Breast epithelium (tissue), 4 donors: ENCODE results near the gene CPT1B. TPM values are rescaled to one million over a fixed set of nuclear protein-coding genes. Genes with fewer than 3 reads are reported as not detected.

Source experiments
- DNase-seq, 2 donors: peaks; one replicate each; pipeline ENCODE4 v3.0.0-alpha.2; 2019; ENCODE audit warnings: low spot score in 2 of 2
- H3K27ac ChIP-seq, 2 donors: fragments of 200-600 bp; sonication (generic) in 1 of 2; one replicate each; pipeline ENCODE4 v1.5.1; 2016 to 2019; ENCODE audit warnings: mild to moderate bottlenecking in 1 of 2
- H3K27me3 ChIP-seq, 2 donors: fragments of 200-600 bp; sonication (generic) in 1 of 2; one replicate each; pipeline versions ENCODE4 v1.5.1 to v1.6.0; 2017 to 2019; ENCODE audit warnings: control low read depth in 1 of 2, mild to moderate bottlenecking in 1 of 2
- H3K36me3 ChIP-seq: fragments of 200-600 bp; one replicate; pipeline ENCODE4 v1.5.1; 2019
- H3K4me1 ChIP-seq, 2 donors: fragments of 200-600 bp; sonication (generic); one replicate each; pipeline ENCODE4 v1.5.1; 2016 to 2019; ENCODE audit warnings: control low read depth in 1 of 2
- H3K4me3 ChIP-seq, 3 donors: fragments of 200-600 bp; sonication (generic); 1 replicate in 2 of 3; 2 replicates in 1 of 3; pipeline ENCODE4 v1.5.1; 2016 to 2019; ENCODE audit warnings: mild to moderate bottlenecking in 3 of 3, moderate library complexity in 2 of 3
- H3K9me3 ChIP-seq, 2 donors: fragments of 200-600 bp; sonication (generic) in 1 of 2; one replicate each; pipeline ENCODE4 v1.5.1; 2016 to 2019; ENCODE audit warnings: control low read depth in 1 of 2
- CTCF ChIP-seq, 3 donors: fragments of 450-650 bp; IDR thresholded peaks; one replicate each; pipeline ENCODE4 v1.5.1; 2016 to 2017; ENCODE audit warnings: antibody characterized with exemption in 3 of 3, mild to moderate bottlenecking in 3 of 3, moderate library complexity in 3 of 3
- POLR2A ChIP-seq: fragments of 450-650 bp; IDR thresholded peaks from one replicate; pipeline ENCODE4 v1.6.1; 2016; ENCODE audit warnings: antibody characterized with exemption, mild to moderate bottlenecking, moderate library complexity
- POLR2AphosphoS5 ChIP-seq, 3 donors: sonication (generic); formaldehyde crosslinking; IDR thresholded peaks; one replicate each; pipeline ENCODE4 v1.6.1; 2017; ENCODE audit warnings: antibody characterized with exemption in 3 of 3
- intact Hi-C: fragments of 100-400 bp; cut with DNase I; formaldehyde crosslinking; loops from one replicate; pipeline ENCODE4 v1.15.1; 2023; ENCODE audit warnings: low total_unique reads
- total RNA-seq, 3 donors: library from RNA; depleted of rRNA; stranded (reverse); fragments of >200 nt; gene quantifications; one replicate each; pipeline ENCODE4 v1.1.0, GENCODE V29; 2016

Gene CPT1B
- total RNA-seq, 3 donors from 2014 or later: 13.6 to 40.0 (median 39.4) TPM

- H3K27ac ChIP-seq: no peak overlapping the region
- H3K4me1 ChIP-seq: no peaks in the 10 kb centered on the region
- DNase-seq: no peak
- H3K4me3 ChIP-seq: no peak overlapping the region
- peaks cover 11% of the 10 kb centered on the region for H3K36me3 ChIP-seq
- no peaks in the 10 kb centered on the region for H3K27me3 ChIP-seq
- no peak for TF ChIP-seq CTCF (IDR thresholded peaks at IDR 0.05)
- TF ChIP-seq POLR2A: no peak
- no peak for TF ChIP-seq POLR2AphosphoS5 (IDR thresholded peaks at IDR 0.05)
- H3K9me3 ChIP-seq: no peaks in the 10 kb centered on the region
- intact Hi-C loops: no loop called here
These were observed 3.9 kb downstream of the CPT1B start for GRCh38 chr22:50574383-50574755.

GRCh38 chr22:50573491-50574382, 4.5 kb downstream of the CPT1B start:
- no peaks in the 10 kb centered on the region for H3K9me3 ChIP-seq
- no peak overlapping the region for H3K27ac ChIP-seq
- DNase-seq: no peak
- H3K4me1 ChIP-seq: no peaks in the 10 kb centered on the region
- no peak for TF ChIP-seq POLR2AphosphoS5 (IDR thresholded peaks at IDR 0.05)
- no peak for TF ChIP-seq POLR2A
- TF ChIP-seq CTCF (IDR thresholded peaks at IDR 0.05): no peak
- no peaks in the 10 kb centered on the region for H3K27me3 ChIP-seq
- no peak overlapping the region for H3K4me3 ChIP-seq
- H3K36me3 ChIP-seq: peaks cover 11% of the 10 kb centered on the region
- intact Hi-C loops: no loop called here

- intact Hi-C loops: no loop called here
- peaks cover 11% of the 10 kb centered on the region for H3K36me3 ChIP-seq
These were observed 5.3 kb downstream of the CPT1B start for GRCh38 chr22:50572965-50573364.

DNA sequence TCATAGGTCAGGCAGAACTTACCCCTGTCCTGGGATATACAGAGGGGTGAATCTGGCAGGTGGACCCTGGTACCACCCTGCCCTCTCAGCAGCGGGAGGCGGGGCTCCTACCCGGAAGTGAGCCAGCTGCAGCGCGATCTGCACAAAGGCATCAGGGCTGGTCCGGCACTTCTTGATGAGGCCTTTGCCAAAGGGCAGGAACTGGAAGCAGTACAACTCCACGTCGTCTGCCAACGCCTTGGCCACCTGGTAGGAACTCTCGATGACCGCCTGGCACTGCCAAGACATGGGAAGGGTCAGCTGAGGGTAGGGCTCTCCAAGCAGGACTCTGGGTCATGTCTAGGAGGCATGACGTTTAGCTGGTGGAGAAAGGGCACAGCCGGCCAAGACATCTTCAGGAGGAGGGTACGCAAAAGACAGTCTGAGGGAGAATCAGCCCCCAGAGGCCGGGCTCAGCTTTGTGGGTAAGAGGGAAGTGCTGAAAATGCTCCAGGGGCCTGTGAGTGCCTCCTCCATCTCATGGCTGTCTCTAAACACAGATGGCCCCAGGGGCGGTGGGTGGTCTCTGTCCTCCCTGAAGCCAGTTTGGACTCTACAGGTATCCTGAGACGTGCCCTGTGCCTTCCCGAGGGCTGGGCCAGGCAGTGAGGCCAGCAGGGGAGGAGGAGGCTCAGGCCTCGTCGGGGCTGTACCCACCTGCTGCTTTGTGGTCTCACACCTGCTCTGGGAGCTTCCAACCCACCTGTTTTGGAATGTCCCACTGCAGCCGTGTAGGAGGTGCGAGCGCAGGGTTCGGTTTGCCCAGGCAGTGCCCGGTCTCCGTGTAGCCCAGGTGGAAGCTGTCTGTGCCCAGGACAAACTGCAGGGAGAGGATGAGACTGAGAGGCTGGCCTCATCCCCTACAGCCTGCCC, 6.7 kb downstream of the CPT1B start:
- H3K36me3 ChIP-seq: peaks cover 11% of the 10 kb centered on the region
- no peak overlapping the region for H3K4me3 ChIP-seq
- H3K4me1 ChIP-seq: no peaks in the 10 kb centered on the region
- H3K27me3 ChIP-seq: no peaks in the 10 kb centered on the region
- TF ChIP-seq POLR2A: no peak
- TF ChIP-seq CTCF (IDR thresholded peaks at IDR 0.05): no peak
- no peak for TF ChIP-seq POLR2AphosphoS5 (IDR thresholded peaks at IDR 0.05)
- DNase-seq: no peak
- H3K9me3 ChIP-seq: no peaks in the 10 kb centered on the region
- intact Hi-C loops: no loop called here
- H3K27ac ChIP-seq: peak overlapping the region; percentile 3 to 58

More at GRCh38 chr22:50572965-50573364, 5.3 kb downstream of the CPT1B start:
- no peak for DNase-seq
- Histone ChIP-seq H3K9me3 (no peaks in the 10 kb centered on the region), H3K27ac (no peak overlapping the region), H3K27me3 (no peaks in the 10 kb centered on the region), H3K4me3 (no peak overlapping the region), H3K4me1 (no peaks in the 10 kb centered on the region)
- TF ChIP-seq CTCF (IDR thresholded peaks at IDR 0.05) (no peak), POLR2A (no peak), POLR2AphosphoS5 (IDR thresholded peaks at IDR 0.05) (no peak)
